ENCODE data around the gene APOC3.
A peak's percentile ranks its signal among the peaks of the same experiment; 100 is the strongest.

The APOC3 gene

GRCh38 chr11:116859175-116859574 is 29.5 kb downstream of the APOC3 start:
- H3K9me3 ChIP-seq (replicated peaks in 1 of 11) = no peaks in the 10 kb centered on the region
- no peak for TF ChIP-seq Cebpa-rat (IDR thresholded peaks at IDR 0.05)
- H3K9ac ChIP-seq = no peak overlapping the region
- peaks cover 73 to 99% (median 90%) of the 10 kb centered on the region in 11 experiments for H3K36me3 ChIP-seq
- H3K27ac ChIP-seq = no peak overlapping the region
- peak overlapping the region in 3 of 11 experiments; percentile 11 to 39 (median 26); a peak in 2 of 22 replicates for H3K4me2 ChIP-seq
- no peaks in the 10 kb centered on the region; a peak in 1 of 22 replicates for H4K20me1 ChIP-seq
- no peaks in the 10 kb centered on the region for H3K27me3 ChIP-seq
- peaks cover 6 to 39% (median 17%) of the 10 kb centered on the region in 10 experiments for H3K4me1 ChIP-seq
- H3K4me3 ChIP-seq = no peak overlapping the region

- Histone ChIP-seq H3K4me1 (peaks cover 0 to 28% (median 6%) of the 10 kb centered on the region in 10 experiments; a peak in 11 of 20 replicates), H3K4me2 (no peak overlapping the region), H3K27me3 (no peaks in the 10 kb centered on the region), H3K36me3 (peaks cover 82 to 100% (median 92%) of the 10 kb centered on the region in 11 experiments), H3K4me3 (no peak overlapping the region), H4K20me1 (no peaks in the 10 kb centered on the region; a peak in 1 of 22 replicates), H3K9me3 (replicated peaks in 1 of 11) (no peaks in the 10 kb centered on the region), H3K9ac (no peak overlapping the region), H3K27ac (no peak overlapping the region)
- TF ChIP-seq Cebpa-rat (IDR thresholded peaks at IDR 0.05) = no peak
These were observed 30.6 kb downstream of the APOC3 start for GRCh38 chr11:116860303-116860702.

- Histone ChIP-seq H3K27me3 (no peaks in the 10 kb centered on the region), H3K4me3 (no peak overlapping the region), H3K9me3 (replicated peaks in 1 of 11) (no peaks in the 10 kb centered on the region), H3K4me2 (no peak overlapping the region), H3K4me1 (peaks cover 0 to 16% (median 0%) of the 10 kb centered on the region in 10 experiments; a peak in 7 of 20 replicates), H4K20me1 (no peaks in the 10 kb centered on the region; a peak in 1 of 22 replicates), H3K9ac (no peak overlapping the region), H3K27ac (no peak overlapping the region), H3K36me3 (peaks cover 91 to 100% (median 98%) of the 10 kb centered on the region in 11 experiments)
- no peak for TF ChIP-seq Cebpa-rat (IDR thresholded peaks at IDR 0.05)
These were observed 31.8 kb downstream of the APOC3 start for GRCh38 chr11:116861539-116861938.

GRCh38 chr11:116862185-116862584 is 32.5 kb downstream of the APOC3 start:
- H3K9ac ChIP-seq = no peak overlapping the region
- no peak overlapping the region for H3K4me2 ChIP-seq
- H3K9me3 ChIP-seq (replicated peaks in 1 of 11) = no peaks in the 10 kb centered on the region
- no peak overlapping the region for H3K4me3 ChIP-seq
- H3K4me1 ChIP-seq = peaks cover 0 to 12% (median 0%) of the 10 kb centered on the region in 10 experiments; a peak in 6 of 20 replicates
- peaks cover 94 to 100% (median 99%) of the 10 kb centered on the region in 11 experiments for H3K36me3 ChIP-seq
- H4K20me1 ChIP-seq = no peaks in the 10 kb centered on the region; a peak in 1 of 22 replicates
- H3K27me3 ChIP-seq = no peaks in the 10 kb centered on the region
- TF ChIP-seq Cebpa-rat (IDR thresholded peaks at IDR 0.05) = no peak
- H3K27ac ChIP-seq = no peak overlapping the region

GRCh38 chr11:116862951-116863350 is 33.2 kb downstream of the APOC3 start:
- TF ChIP-seq Cebpa-rat (IDR thresholded peaks at IDR 0.05) = no peak
- no peaks in the 10 kb centered on the region; a peak in 1 of 22 replicates for H4K20me1 ChIP-seq
- peaks cover 96 to 100% (median 99%) of the 10 kb centered on the region in 11 experiments for H3K36me3 ChIP-seq

DNA sequence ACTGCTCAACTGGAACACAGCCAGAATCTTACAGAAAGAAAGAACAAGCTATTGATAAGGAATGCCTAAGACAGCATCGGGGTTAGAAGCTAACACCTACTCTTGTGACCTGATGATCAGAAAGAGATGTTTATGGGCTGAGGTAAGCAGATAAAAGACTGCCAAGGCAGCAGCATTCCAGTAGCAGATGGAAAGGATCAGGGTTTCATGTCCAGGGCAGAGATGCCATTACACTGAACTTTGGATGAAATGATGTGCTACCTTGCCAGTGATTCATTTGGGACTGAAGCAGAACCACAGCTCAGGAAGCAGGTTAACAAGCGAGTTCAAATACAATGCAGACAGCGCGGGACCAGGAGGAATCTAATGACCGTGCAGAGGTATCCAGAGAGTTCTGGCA is 34.8 kb downstream of the APOC3 start:
- Histone ChIP-seq H3K36me3 (peaks cover 96 to 100% (median 99%) of the 10 kb centered on the region in 11 experiments), H3K4me3 (no peak overlapping the region), H3K27me3 (no peaks in the 10 kb centered on the region), H3K9me3 (replicated peaks in 1 of 11) (no peaks in the 10 kb centered on the region), H3K27ac (no peak overlapping the region), H3K4me2 (no peak overlapping the region), H4K20me1 (no peaks in the 10 kb centered on the region), H3K4me1 (peaks cover 0 to under 1% (median 0%) of the 10 kb centered on the region in 10 experiments; a peak in 2 of 20 replicates), H3K9ac (no peak overlapping the region)
- no peak for TF ChIP-seq Cebpa-rat (IDR thresholded peaks at IDR 0.05)

More at GRCh38 chr11:116862951-116863350, 33.2 kb downstream of the APOC3 start:
- H3K4me3 ChIP-seq = no peak overlapping the region
- no peaks in the 10 kb centered on the region for H3K27me3 ChIP-seq
- no peak overlapping the region for H3K27ac ChIP-seq
- no peak overlapping the region for H3K4me2 ChIP-seq
- no peak overlapping the region for H3K9ac ChIP-seq
- H3K4me1 ChIP-seq = peaks cover 0 to 12% (median 0%) of the 10 kb centered on the region in 10 experiments; a peak in 6 of 20 replicates
- H3K9me3 ChIP-seq (replicated peaks in 1 of 11) = no peaks in the 10 kb centered on the region

DNA sequence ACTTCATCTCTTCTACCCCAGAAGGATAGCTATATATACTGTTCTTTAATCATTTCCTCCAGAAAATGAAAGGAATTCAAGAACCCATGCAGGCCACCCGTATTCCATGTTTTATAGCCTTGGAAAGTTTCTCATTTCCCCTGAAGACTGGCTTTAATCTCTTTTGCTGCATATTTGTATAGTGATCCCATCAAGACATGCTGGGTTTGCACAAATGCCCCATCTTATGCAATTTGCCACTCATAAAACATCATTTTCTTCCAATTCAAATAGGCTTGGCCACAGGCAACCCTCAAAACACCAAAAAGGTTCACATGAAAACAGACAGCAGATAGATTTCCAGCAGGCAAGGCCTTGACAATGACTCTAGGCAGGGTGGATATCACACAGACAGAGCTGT is 36.0 kb downstream of the APOC3 start:
- Histone ChIP-seq H4K20me1 (no peaks in the 10 kb centered on the region), H3K4me3 (no peak overlapping the region), H3K36me3 (peaks cover 97 to 100% (median 99%) of the 10 kb centered on the region in 11 experiments), H3K27ac (no peak overlapping the region), H3K27me3 (no peaks in the 10 kb centered on the region), H3K4me1 (peaks cover 0 to 8% (median 0%) of the 10 kb centered on the region in 10 experiments; a peak in 5 of 20 replicates), H3K9me3 (replicated peaks in 1 of 11) (no peaks in the 10 kb centered on the region), H3K9ac (no peak overlapping the region), H3K4me2 (no peak overlapping the region)
- no peak for TF ChIP-seq Cebpa-rat (IDR thresholded peaks at IDR 0.05)

DNA sequence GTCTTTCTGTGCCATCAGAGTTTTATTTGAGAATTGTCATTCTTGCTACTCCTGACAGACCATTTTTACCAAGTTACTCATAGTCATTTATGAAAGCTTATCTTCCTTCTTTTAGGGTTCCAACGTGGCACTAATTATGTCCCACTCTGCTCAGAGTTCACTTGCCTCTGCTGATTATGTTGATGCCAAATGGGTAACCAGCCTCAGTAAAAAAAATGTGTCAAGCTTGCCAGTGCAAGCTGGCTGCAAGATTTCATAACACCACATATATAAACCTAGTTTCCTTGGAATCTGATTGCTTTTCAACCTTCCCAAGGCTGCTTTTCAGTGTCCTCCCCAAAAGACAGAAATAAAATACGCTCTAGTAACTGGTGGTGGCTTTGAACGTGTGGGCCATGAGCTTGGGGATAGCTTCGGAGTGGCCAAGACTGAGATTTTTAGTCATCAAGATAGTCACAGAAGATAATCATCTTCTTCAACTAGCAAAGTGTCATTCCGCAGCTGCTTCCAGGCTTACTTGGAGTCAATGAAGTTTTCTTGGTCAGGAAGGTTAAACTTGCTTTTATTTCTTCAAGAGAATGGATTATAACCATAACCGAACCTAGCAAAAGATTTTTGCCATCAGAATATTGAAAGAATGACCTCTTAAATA is 37.2 kb downstream of the APOC3 start:
- H3K4me3 ChIP-seq = no peak overlapping the region
- peaks cover 93 to 100% (median 99%) of the 10 kb centered on the region in 11 experiments for H3K36me3 ChIP-seq
- no peak overlapping the region for H3K9ac ChIP-seq
- no peak overlapping the region for H3K4me2 ChIP-seq
- H3K27ac ChIP-seq = no peak overlapping the region
- H3K4me1 ChIP-seq = peaks cover 0 to 20% (median 4%) of the 10 kb centered on the region in 10 experiments; a peak in 9 of 20 replicates
- no peaks in the 10 kb centered on the region for H3K9me3 ChIP-seq (replicated peaks in 1 of 11)
- TF ChIP-seq Cebpa-rat (IDR thresholded peaks at IDR 0.05) = no peak
- H3K27me3 ChIP-seq = no peaks in the 10 kb centered on the region
- no peaks in the 10 kb centered on the region for H4K20me1 ChIP-seq

DNA sequence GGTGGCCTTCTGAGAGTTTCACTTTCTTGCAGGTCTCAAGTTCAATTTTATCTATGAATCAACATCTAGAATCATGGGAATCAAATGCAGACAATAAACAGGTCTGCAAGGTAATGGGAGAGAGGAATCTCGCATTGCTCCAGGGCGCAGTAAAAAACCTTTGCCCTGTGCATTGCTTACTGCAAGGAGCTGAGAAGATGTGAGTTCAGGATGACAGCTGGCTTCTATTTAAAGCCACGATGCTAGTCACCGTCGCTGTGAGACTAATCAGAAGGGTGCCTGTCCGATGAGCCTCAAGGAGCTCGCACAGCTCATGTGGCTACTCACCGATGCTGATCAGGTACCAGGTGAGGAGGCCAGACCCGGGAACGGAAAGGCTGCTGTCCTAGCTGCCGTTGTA is 37.9 kb downstream of the APOC3 start:
- Histone ChIP-seq H3K4me2 (no peak overlapping the region), H4K20me1 (no peaks in the 10 kb centered on the region), H3K4me3 (no peak overlapping the region), H3K9me3 (replicated peaks in 1 of 11) (no peaks in the 10 kb centered on the region), H3K9ac (no peak overlapping the region), H3K27ac (no peak overlapping the region), H3K36me3 (peaks cover 93 to 100% (median 99%) of the 10 kb centered on the region in 11 experiments), H3K4me1 (peaks cover 0 to 27% (median 4%) of the 10 kb centered on the region in 10 experiments; a peak in 9 of 20 replicates), H3K27me3 (no peaks in the 10 kb centered on the region)
- no peak for TF ChIP-seq Cebpa-rat (IDR thresholded peaks at IDR 0.05)

Measured in BLaER1 treated with 17β-estradiol and CSF1 and Interleukin-3, amounts not matched to agents 10 nM and 100 nM (cell line).